Bone marrow (tissue), 2 donors: ENCODE measurements around the gene RPS29.
"Not testable (repeated sequence)": the region's sequence is repeated elsewhere in the genome, so short reads cannot be mapped to it uniquely, and the experiment has no call there.

Source experiments
- DNase-seq, 2 donors: peaks; one replicate each; lab custom pipeline; 2025; lab: John Stamatoyannopoulos, UW

RPS29 gene

GRCh38 chr14:49585803-49586672 is at the start of gene RPS29:
RPS29 (minus strand) TSS chr14:49586380; CDS start chr14:49586346, 34 bp downstream.
- peak; percentile 94 to 98 for DNase-seq

- DNase-seq = peak; percentile 24 to 52
Measured at GRCh38 chr14:49634547-49635334, 48.6 kb upstream of the RPS29 start, which contains the start of gene DNAAF2. DNAAF2 (minus strand) TSS chr14:49635244; CDS start chr14:49635149, 95 bp downstream.

- DNase-seq = peak; percentile 76 to 83
Measured at GRCh38 chr14:49633640-49634546, 47.7 kb upstream of the RPS29 start.

GRCh38 chr14:49623941-49624839 is 38.0 kb upstream of the RPS29 start:
- no peak for DNase-seq

- DNase-seq = no peak
Measured at GRCh38 chr14:49623387-49623786, 37.2 kb upstream of the RPS29 start.

GRCh38 chr14:49622022-49622607 is 35.9 kb upstream of the RPS29 start:
- DNase-seq = no peak

- DNase-seq = peak; percentile 81
Measured at GRCh38 chr14:49621114-49621881, 35.1 kb upstream of the RPS29 start.

- DNase-seq = peak; percentile 87 to 96
Measured at GRCh38 chr14:49620182-49621113, 34.3 kb upstream of the RPS29 start, which contains the start of the genes MGAT2 and RPL36AL. MGAT2 (plus strand) TSS chr14:49620799; CDS start chr14:49621269, 470 bp downstream. RPL36AL (minus strand) TSS chr14:49620626; CDS start chr14:49619104, 1,522 bp downstream.

- DNase-seq = no peak
Measured at GRCh38 chr14:49619730-49620129, 33.5 kb upstream of the RPS29 start.

- not testable (repeated sequence) for DNase-seq
Measured at GRCh38 chr14:49619273-49619672, 33.1 kb upstream of the RPS29 start.

- no peak for DNase-seq
Measured at GRCh38 chr14:49617852-49618519, 31.8 kb upstream of the RPS29 start.

GRCh38 chr14:49615776-49616175 is 29.6 kb upstream of the RPS29 start:
- DNase-seq = no peak

GRCh38 chr14:49614196-49614595 is 28.0 kb upstream of the RPS29 start:
- DNase-seq = no peak

- no peak for DNase-seq
Measured at GRCh38 chr14:49612671-49613070, 26.5 kb upstream of the RPS29 start.

- no peak for DNase-seq
Measured at GRCh38 chr14:49612251-49612650, 26.1 kb upstream of the RPS29 start.

- DNase-seq = no peak
Measured at GRCh38 chr14:49607583-49607982, 21.4 kb upstream of the RPS29 start.

- DNase-seq = peak; percentile 64 to 90
Measured at GRCh38 chr14:49598485-49599300, 12.5 kb upstream of the RPS29 start, which contains the start of gene LRR1. LRR1 (plus strand) TSS chr14:49598940; CDS start chr14:49599021, 81 bp downstream.
